HFF-Myc (cell line): ENCODE results near the gene PDE4B.

Source experiments
- DNase-seq: peaks from one replicate; pipeline ENCODE4 v3.0.0-alpha.2; 2011; ENCODE audit warnings: low read depth; ENCODE audit errors: extremely low read depth
- H3K4me3 ChIP-seq: replicated peaks from 2 replicates; pipeline ENCODE4 v1.5.1; 2011; ENCODE audit warnings: low read depth, mild to moderate bottlenecking, control low read depth, low read length
- TF ChIP-seq, protein P1 (sequence below): IDR thresholded peaks from 2 replicates; pipeline ENCODE4 v1.5.1; 2012; ENCODE audit warnings: mild to moderate bottlenecking, low read depth, low read length, control low read depth; ENCODE audit errors: missing control alignments

PDE4B gene

DNA sequence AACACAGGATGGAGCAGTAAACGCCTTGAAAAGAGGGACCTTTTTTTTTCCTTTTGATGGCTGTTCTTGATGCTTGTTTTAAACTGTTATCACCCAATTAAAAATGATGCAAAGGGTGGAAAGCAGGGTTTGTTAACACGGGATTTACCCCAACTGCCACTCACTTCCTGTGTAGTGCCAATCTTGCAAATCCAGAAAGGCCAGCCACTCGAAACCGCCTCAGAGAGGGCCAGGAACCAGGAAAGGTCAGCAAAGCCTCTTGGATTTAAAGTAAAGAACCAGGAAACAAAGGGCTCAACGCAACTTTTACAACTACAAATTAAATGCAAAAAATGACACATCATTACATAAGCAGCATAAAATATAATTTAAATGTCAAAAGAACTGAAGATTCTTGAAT lies 347.4 kb downstream of the PDE4B start:
- TF ChIP-seq, protein P1, sequence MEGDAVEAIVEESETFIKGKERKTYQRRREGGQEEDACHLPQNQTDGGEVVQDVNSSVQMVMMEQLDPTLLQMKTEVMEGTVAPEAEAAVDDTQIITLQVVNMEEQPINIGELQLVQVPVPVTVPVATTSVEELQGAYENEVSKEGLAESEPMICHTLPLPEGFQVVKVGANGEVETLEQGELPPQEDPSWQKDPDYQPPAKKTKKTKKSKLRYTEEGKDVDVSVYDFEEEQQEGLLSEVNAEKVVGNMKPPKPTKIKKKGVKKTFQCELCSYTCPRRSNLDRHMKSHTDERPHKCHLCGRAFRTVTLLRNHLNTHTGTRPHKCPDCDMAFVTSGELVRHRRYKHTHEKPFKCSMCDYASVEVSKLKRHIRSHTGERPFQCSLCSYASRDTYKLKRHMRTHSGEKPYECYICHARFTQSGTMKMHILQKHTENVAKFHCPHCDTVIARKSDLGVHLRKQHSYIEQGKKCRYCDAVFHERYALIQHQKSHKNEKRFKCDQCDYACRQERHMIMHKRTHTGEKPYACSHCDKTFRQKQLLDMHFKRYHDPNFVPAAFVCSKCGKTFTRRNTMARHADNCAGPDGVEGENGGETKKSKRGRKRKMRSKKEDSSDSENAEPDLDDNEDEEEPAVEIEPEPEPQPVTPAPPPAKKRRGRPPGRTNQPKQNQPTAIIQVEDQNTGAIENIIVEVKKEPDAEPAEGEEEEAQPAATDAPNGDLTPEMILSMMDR: no peak
- DNase-seq: no peak
- no peak overlapping the region for H3K4me3 ChIP-seq

DNA sequence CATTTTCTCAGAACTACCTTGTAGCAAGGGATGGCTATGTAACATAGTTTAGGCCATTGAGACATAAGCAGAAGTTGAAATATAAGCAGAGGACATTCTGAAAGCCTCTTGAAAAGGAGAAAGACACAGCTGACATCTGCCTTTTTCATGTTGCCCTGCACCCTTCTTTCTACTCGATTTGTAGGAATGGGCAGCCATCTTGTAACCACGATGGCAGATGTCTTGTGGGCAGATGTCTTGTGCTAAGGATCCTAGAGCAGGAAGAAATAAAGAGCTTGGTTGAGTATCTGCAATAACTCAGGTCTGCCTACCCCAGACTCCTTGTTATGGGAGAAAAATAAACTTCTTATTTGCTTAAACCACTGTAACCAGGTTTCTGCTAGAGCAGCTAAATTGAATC lies 351.0 kb downstream of the PDE4B start:
- H3K4me3 ChIP-seq: no peak overlapping the region
- DNase-seq: no peak
- TF ChIP-seq, protein P1: no peak

DNA sequence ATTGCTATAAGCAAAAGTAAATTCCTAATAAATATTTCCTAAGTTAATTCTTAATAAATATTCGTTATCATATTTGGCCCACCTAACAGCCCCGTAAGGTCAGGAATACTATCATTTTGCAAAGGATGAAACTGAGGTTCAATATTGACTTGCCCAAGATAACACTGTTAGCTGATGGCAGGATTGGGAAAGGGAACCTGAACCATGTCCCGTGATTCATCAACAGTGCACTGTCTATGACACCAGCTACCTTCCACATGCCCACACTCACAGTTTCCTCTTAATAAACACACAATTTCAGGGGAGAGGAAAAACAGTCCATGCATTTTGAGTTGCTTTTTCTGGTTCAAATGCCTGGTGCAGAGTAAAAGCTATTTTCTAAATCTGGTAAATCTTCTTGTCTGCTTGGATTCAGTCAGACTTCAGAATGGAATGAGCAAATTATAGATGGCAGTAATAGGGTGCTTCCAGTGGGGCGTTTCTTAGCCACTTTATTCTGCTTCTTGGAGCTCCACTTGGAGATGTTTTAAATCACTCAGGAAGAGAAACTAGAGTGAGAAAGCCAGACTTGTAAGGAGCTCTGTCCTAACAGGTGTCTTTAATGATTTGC lies 354.6 kb downstream of the PDE4B start:
- no peak overlapping the region for H3K4me3 ChIP-seq
- no peak for DNase-seq
- TF ChIP-seq, protein P1: no peak

DNA sequence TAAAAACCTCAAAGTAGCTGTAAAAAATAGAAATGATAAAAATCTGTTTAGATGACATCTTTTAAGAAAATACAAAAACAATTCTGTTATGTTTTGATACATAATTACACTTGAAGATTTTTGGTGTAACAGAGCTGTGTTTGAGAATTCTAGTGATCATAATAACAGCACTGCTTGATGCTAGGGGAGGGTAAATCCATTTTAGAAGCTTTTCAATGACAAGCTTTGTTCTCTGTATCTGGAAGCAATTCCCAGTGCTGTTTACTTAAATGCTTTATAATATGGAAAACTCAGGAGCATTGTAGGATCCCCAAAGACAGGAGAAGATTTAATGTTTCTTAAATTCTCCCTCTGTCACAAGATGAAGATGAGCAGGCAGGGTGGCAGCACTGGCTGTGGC lies 359.3 kb downstream of the PDE4B start:
- no peak overlapping the region for H3K4me3 ChIP-seq
- DNase-seq: no peak
- TF ChIP-seq, protein P1: no peak

DNA sequence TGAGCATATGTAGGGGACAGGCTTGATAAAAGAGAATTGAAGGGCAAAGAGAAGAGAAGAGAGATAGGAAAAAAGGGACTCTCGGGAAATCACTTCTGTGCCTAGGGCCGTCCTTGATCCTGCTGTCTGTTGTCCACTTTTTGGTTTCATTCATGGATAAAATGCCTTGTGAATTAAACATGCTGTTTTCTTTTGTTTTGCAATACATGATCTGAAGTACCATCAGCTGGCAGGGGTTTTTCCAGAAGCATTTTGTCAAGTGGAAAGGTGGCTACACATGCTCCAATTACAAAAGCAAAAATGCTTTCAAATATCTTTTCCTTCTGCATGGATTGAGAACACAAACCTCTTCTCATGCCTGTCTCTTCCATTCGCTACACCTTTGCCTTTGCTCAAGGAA lies 361.7 kb downstream of the PDE4B start:
- DNase-seq: no peak
- H3K4me3 ChIP-seq: no peak overlapping the region
- TF ChIP-seq, protein P1: no peak

DNA sequence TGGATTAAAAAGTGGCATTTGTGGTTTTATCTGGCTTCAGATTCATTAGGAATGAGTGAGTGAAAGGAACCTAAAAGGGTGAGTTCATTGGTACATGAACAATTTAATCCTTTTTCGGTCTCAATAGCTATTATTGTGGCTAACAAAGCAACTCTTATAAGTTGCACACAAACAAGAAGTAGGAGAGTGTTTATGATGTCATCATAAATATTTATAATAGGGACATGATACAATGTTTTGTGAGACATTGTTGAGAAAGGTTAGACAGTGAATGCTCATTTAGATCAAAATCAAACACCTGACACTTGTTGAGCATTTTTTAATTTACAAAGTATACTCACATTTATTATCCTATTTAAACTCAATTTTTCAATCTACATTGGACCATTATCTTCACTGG lies 363.4 kb downstream of the PDE4B start:
- no peak overlapping the region for H3K4me3 ChIP-seq
- TF ChIP-seq, protein P1: no peak
- no peak for DNase-seq

DNA sequence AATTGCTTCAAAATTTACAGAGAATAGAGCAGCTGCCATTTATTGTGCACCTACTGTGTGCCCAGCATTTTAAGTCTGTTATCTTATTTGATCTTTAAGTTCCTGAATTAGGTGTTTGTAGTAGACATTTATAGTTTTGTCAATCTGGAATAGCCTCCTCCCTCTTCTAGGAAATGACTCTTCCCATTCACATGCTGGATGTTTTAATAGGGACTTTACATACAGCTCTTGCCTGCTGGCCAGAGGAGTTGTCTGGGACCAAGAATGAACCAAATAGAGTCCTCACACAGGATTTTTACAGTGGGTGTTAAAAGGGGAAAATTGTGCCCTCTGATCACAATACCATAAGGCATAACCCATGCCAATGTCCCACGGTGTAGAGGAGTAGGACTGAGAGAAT lies 367.1 kb downstream of the PDE4B start:
- no peak overlapping the region for H3K4me3 ChIP-seq
- TF ChIP-seq, protein P1: no peak
- no peak for DNase-seq
